BE2C (cell line): Measurements from ENCODE around the gene EIF2B4.

ENCODE experiments used
- DNase-seq: peaks from one replicate; pipeline ENCODE4 v3.0.0-alpha.2; 2020
- H3K27me3 ChIP-seq: fragments of 250-450 bp; sonication (Bioruptor Pico); 2 replicates; pipeline ENCODE4 v1.5.1; 2020; ENCODE audit warnings: mild to moderate bottlenecking
- H3K36me3 ChIP-seq: fragments of 250-450 bp; sonication (Bioruptor Pico); 2 replicates; pipeline ENCODE4 v1.5.1; 2020; ENCODE audit warnings: mild to moderate bottlenecking
- H3K4me1 ChIP-seq: fragments of 250-450 bp; sonication (Bioruptor Pico); 2 replicates; pipeline ENCODE4 v1.5.1; 2020
- H3K4me3 ChIP-seq: 2 replicates; pipeline ENCODE4 v1.5.1; 2011; ENCODE audit warnings: low read depth, low read length
- H3K9me3 ChIP-seq: fragments of 250-450 bp; sonication (Bioruptor Pico); 2 replicates; pipeline ENCODE4 v1.5.1; 2020
- CTCF ChIP-seq: IDR thresholded peaks from 2 replicates; pipeline ENCODE4 v1.5.1; 2012; ENCODE audit warnings: mild to moderate bottlenecking, low read depth, low read length

The EIF2B4 gene

DNA sequence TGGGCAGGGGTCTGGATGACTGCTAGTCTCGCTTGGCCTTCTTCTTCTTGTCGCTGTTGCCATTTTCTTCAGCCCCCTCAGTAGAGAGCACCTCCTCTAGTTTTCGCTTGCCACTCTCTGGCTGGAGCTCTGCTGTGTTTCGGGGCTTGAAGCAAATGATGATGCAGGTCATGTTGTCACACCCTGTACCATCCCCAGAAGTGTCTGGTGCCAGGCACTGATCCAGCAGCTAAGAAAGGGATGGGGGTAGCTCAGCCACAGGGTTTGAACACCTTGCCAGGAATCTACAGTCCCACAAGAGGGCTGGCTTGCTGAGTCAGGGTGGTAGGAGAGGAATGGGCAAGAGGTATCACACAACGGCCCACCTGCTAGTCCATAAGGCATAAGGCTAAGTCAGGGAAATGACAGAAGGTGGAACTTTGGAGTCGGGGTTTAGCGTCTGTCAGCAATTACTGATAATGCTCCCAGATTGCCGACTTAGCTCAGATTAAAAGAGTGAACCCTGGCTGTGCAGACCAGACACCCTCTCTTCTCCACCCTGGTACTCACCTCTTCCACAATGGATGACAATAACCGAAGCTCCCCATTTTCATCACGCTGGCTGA is 11.5 kb upstream of the EIF2B4 start:
- H3K9me3 ChIP-seq: no peaks in the 10 kb centered on the region
- H3K4me1 ChIP-seq: no peaks in the 10 kb centered on the region
- DNase-seq: no peak
- no peaks in the 10 kb centered on the region for H3K27me3 ChIP-seq
- no peak for TF ChIP-seq CTCF
- H3K36me3 ChIP-seq: peaks cover 68% of the 10 kb centered on the region
- peak overlapping the region; percentile 92 for H3K4me3 ChIP-seq

DNA sequence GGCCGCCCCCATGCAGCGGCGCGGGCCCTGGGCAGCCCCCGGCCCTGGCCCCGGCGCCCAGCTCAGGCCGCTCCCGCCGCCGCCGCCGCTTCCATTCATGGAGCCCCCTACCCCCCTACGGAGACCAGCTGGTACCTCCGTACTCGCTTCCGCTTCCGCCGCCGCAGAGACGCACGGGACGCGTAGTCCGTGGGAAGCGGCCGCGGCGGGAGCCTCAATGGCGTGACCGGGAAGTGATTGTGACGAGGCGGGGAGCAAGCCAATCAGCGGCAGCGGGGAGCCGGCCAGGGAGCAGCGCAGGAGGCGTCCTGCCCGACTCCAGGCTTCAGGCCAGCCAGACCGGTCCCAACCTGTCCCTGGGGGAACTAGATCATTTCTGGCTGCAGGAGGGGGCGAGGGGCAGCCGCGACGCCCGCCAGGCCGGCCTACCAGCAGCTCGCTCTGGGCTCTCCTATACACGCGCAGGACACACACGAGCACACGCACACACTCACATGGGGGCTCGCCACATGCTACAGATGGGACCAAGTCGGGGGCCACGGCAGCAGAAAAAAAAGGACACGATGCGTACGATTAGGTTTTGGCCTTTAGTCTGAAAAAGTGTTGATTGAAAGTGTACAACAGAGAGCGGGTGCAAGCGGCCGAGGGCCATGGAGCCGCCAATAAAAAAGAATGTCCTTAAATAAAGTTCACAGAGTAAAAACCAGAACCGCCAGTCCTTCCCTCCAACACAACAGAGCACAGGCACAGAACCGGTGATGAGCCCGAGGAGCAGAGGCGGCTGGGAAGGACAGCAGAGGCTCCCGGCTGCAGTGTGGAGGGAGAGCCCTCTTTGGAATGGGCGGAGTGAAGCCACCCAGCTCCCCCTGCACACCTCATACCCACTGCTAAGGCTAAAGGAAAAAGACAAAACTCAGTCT is 10.7 kb upstream of the EIF2B4 start, which contains the start of gene ZNF513:
ZNF513 (minus strand) TSS at position 109 of the 920 bp plus-strand sequence. CDS start 208 bp downstream, outside the sequence.
- H3K36me3 ChIP-seq: peaks cover 70% of the 10 kb centered on the region
- H3K27me3 ChIP-seq: no peaks in the 10 kb centered on the region
- H3K9me3 ChIP-seq: no peaks in the 10 kb centered on the region
- H3K4me1 ChIP-seq: no peaks in the 10 kb centered on the region
- no peak for TF ChIP-seq CTCF
- H3K4me3 ChIP-seq: peak within 1 kb of the TSS; percentile 92
- peak; percentile 98 for DNase-seq

DNA sequence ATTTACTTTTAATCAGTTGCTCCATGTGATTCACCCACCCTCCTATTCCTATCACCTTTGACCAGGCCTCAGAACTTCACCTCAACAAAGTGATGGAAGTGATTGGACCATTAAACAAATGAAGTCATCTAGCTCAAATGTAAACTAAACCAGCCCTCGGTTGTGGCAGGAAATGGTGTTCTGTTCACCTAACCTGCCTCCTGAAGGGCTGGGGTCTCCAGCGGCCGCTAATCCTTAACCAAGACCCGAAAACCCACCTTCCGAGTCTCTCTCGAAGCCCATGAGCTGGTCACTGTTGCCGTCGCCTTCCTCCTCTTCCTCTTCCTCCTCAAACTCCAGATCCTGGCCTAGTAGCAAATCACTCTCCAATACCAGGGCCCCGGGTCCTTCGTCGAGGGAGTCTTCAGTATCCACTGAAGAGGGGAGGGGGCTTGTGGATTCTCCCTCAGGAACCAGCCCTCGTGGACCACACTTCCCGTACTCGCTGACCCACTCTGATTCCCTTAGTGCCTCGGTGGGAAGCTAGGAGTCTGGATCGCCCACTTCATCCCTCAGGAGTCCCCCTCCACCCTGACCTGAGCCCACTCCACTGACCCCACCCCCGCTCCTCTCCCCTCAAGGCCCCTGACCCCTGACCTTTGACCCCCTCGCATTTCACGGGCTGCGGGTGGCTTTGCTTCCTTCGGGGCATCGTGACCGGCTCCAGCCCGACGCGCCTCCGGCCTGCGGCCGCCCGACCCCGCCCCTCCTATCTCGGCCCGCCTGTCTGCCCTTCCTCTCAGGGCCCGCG is 9.9 kb upstream of the EIF2B4 start:
- no peaks in the 10 kb centered on the region for H3K27me3 ChIP-seq
- no peak for DNase-seq
- H3K4me1 ChIP-seq: no peaks in the 10 kb centered on the region
- H3K4me3 ChIP-seq: peak overlapping the region; percentile 92
- H3K36me3 ChIP-seq: peaks cover 70% of the 10 kb centered on the region
- H3K9me3 ChIP-seq: no peaks in the 10 kb centered on the region
- TF ChIP-seq CTCF: no peak

DNA sequence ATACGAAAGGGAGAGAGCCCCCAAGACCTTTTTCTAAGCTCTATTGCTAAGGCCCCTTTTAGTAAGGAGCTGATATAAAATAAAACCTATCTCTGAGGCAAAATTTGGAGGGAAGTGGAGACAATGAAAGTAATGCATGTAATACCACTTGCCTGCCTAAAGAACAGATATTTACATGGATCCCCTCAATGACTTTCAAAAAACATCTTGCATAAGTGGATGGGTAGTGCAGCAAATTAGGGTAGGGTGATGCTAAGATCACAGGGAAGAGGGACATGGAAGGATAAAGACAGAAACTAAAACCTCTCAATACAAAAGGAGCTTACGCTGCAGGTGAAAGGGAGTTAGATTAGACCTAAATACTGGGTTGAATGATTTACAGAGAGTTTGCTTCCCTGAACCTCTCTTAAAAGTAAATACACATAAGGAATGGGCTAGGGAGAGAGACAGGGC is 9.3 kb upstream of the EIF2B4 start:
- peak overlapping the region; percentile 92 for H3K4me3 ChIP-seq
- H3K36me3 ChIP-seq: peaks cover 67% of the 10 kb centered on the region
- H3K9me3 ChIP-seq: no peaks in the 10 kb centered on the region

DNA sequence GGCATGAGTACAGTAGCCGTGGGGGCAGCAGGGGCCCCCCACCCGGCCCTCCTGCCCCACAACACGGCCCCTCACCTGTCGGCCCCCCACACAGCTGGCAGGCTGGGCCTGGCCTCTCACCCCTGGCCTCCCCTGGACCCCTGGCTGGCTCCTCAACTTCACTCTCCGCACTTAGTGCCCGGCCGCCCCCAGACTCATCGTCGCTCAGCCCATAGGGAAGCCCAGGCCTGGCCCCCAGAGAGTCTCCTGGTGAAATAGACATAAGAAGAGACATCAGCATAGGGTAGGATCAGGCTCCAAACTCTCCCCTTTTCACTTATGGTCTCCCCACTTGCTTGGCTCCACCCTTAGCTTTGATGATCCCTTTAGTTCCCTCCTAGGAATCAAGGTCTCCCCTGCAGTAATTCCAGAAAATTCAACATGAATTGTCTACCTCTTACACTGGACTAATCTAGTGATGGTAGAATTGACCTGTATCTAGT is 8.7 kb upstream of the EIF2B4 start:
- Histone ChIP-seq H3K4me1 (no peaks in the 10 kb centered on the region), H3K9me3 (no peaks in the 10 kb centered on the region), H3K36me3 (peaks cover 65% of the 10 kb centered on the region), H3K27me3 (no peaks in the 10 kb centered on the region), H3K4me3 (peak overlapping the region; percentile 92)
- no peak for TF ChIP-seq CTCF
- DNase-seq: no peak

More for the DNA sequence above, 9.3 kb upstream of the EIF2B4 start:
- H3K4me1 ChIP-seq: no peaks in the 10 kb centered on the region
- no peak for DNase-seq
- TF ChIP-seq CTCF: no peak
- no peaks in the 10 kb centered on the region for H3K27me3 ChIP-seq
